ENCODE measurements around the gene TRMT1.

- TF ChIP-seq BHLHE40 (IDR thresholded peaks at IDR 0.05; ENCODE audit: borderline replicate concordance), result no peak
- no peak for TF ChIP-seq ARNT (IDR thresholded peaks at IDR 0.05)
- no peak for TF ChIP-seq L3MBTL2 (conservative IDR thresholded peaks at IDR 0.05)
- no peak for TF ChIP-seq SP1 (IDR thresholded peaks at IDR 0.05)
- TF ChIP-seq ZNF384 (IDR thresholded peaks at IDR 0.05), result no peak
Observed at GRCh38 chr19:13086341-13086740, 30.2 kb downstream of the TRMT1 start.
